Heart left ventricle (tissue), 16 donors: Measurements from ENCODE around the gene TMUB2. TPM values are rescaled to one million over a fixed set of nuclear protein-coding genes. Genes with fewer than 3 reads are reported as not detected.

Experiments used
- ATAC-seq, 4 donors: fragments of 200-7000 bp; cut with Tn5 transposase; one replicate each; pipeline ENCODE4 v1.9.1; 2020 to 2022; ENCODE audit warnings: moderate library complexity in 4 of 4, mild to moderate bottlenecking in 3 of 4, moderate number of reproducible peaks in 1 of 4
- DNase-seq, 5 donors: peaks; one replicate each; pipeline ENCODE4 v3.0.0-alpha.2; 2020
- H3K27ac ChIP-seq, 12 donors: fragments of 200-600 bp; sonication (generic) in 4 of 12; one replicate each; pipeline versions ENCODE4 v1.5.0 to v1.8.0; 2016 to 2022; ENCODE audit warnings: mild to moderate bottlenecking in 2 of 12
- H3K27me3 ChIP-seq, 9 donors: fragments of 200-600 bp; sonication (generic) in 2 of 9; one replicate each; pipeline versions ENCODE4 v1.5.1 to v1.8.0; 2016 to 2022; ENCODE audit warnings: mild to moderate bottlenecking in 3 of 9
- H3K36me3 ChIP-seq, 9 donors: fragments of 200-600 bp; sonication (generic) in 2 of 9; one replicate each; pipeline versions ENCODE4 v1.5.0 to v1.8.0; 2018 to 2022; ENCODE audit warnings: mild to moderate bottlenecking in 2 of 9
- H3K4me1 ChIP-seq, 12 donors: fragments of 200-600 bp; sonication (generic) in 4 of 12; one replicate each; pipeline versions ENCODE4 v1.5.0 to v1.8.0; 2016 to 2022; ENCODE audit warnings: mild to moderate bottlenecking in 3 of 12
- H3K4me3 ChIP-seq, 12 donors: fragments of 200-600 bp; sonication (generic) in 4 of 12; one replicate each; pipeline versions ENCODE4 v1.5.0 to v1.8.0; 2017 to 2022; ENCODE audit warnings: mild to moderate bottlenecking in 9 of 12, moderate library complexity in 4 of 12
- H3K9me3 ChIP-seq, 12 donors: fragments of 200-600 bp; sonication (generic) in 4 of 12; one replicate each; pipeline versions ENCODE4 v1.5.0 to v1.8.0; 2016 to 2022; ENCODE audit warnings: mild to moderate bottlenecking in 1 of 12
- CTCF ChIP-seq, 12 donors: fragments of 200-600 bp; sonication (generic) in 4 of 12; IDR thresholded peaks; one replicate each; pipeline versions ENCODE4 v1.5.0 to v1.8.0; 2018 to 2022; ENCODE audit warnings: antibody characterized with exemption in 12 of 12, mild to moderate bottlenecking in 5 of 12
- POLR2A ChIP-seq, 2 donors: fragments of 450-650 bp; IDR thresholded peaks; one replicate each; pipeline ENCODE4 v1.6.1; 2017; ENCODE audit warnings: antibody characterized with exemption in 2 of 2, mild to moderate bottlenecking in 2 of 2, moderate library complexity in 2 of 2
- WGBS, 4 donors: extraction: QIAGEN DNeasy Blood & Tissue Kit in 2 of 4; methylation state at CpG; one replicate each; pipeline versions ENCODE4 v1.1.5 to v1.1.7; 2013 to 2018; 5-methylcytosine and 5-hydroxymethylcytosine counted together
- intact Hi-C, 10 donors: fragments of 100-400 bp; cut with DNase I; formaldehyde crosslinking; loops; one replicate each; pipeline versions ENCODE4 v1.11.1 to v1.14.2; 2022
- polyA plus RNA-seq, 2 donors: library from polyadenylated mRNA; stranded (reverse); fragments of 200-250 nt; gene quantifications; one replicate each; pipeline ENCODE4 v1.2.3, GENCODE V29; 2013
- total RNA-seq, 9 donors: library from RNA; depleted of rRNA in 2 of 9; stranded (reverse); fragments of >200 nt in 2 of 9; fragmentation: NEBNext Ultra II Directional in 3 of 9; extraction: Animal tissue kit (Norgen Biotek cat#: 25700) in 3 of 9; gene quantifications; one replicate each; pipeline versions ENCODE4 v1.1.0 to v1.2.4, GENCODE V29; 2016 to 2023
- donor health status: ischemic (EF 13 %, LVEDD 7.1; RV severe dilation, severe dysfunction).
- donor health status: healthy with polysubstance abuse.
- donor health status: DM: no; HTN: yes; CAD: no.
- donor health status: DM: no; HTN: no; CAD: no.
- donor health status: ischemic (EF 25% LVEDD 6.9; RV normal size, moderate dysfunction).
- donor health status: ischemic (EF 25% LVEDD 5.7; RV mildly dilated, moderate dysfunction).
- donor health status: healthy.
- donor health status: DM: yes; HTN: yes; CAD: no.
- donor health status: ischemic (EF 35%, LVEDD 5.7; RV mildly dilated, moderate dysfunction).
- donor health status: nonischemic (EF 11% LVEDD 7.7; RV severe dilation, severe dysfunction).
- donor health status: DM: yes; HTN: yes; CAD: no.
- donor health status: PGD.
- donor health status: ischemic (EF 29% LVEDD 5.4; RV normal size, mild dysfunction).
- donor health status: nonischemic (EF 23%, LVEDD 6.1; RV moderate dilation, normal function).

TMUB2 gene
- total and polyA plus RNA-seq, 11 donors: 18.8 to 37.4 (median 24.7) TPM

GRCh38 chr17:44202756-44203155, 16.0 kb downstream of the TMUB2 start:
- Histone ChIP-seq H3K36me3 (peaks cover 0 to 18% (median 13%) of the 10 kb centered on the region in 9 donors), H3K4me3 (no peak overlapping the region), H3K27me3 (no peaks in the 10 kb centered on the region), H3K9me3 (no peaks in the 10 kb centered on the region), H3K4me1 (peaks cover 0 to 33% (median 14%) of the 10 kb centered on the region in 12 donors), H3K27ac (no peak overlapping the region)
- no peak for TF ChIP-seq POLR2A (IDR thresholded peaks at IDR 0.05)
- no peak for TF ChIP-seq CTCF (IDR thresholded peaks at IDR 0.05)
- 89 to 92% (median 91%) methylated on average over 4 of the region's 4 CpGs for WGBS, 4 donors
- intact Hi-C loops: no loop called here
- ATAC-seq (no peak), DNase-seq (no peak)

- ATAC-seq (no peak), DNase-seq (no peak)
Measured at GRCh38 chr17:44203731-44204440, 17.1 kb downstream of the TMUB2 start.

GRCh38 chr17:44204441-44204882, 17.7 kb downstream of the TMUB2 start:
- 52 to 65% (median 57%) methylated on average over 5 of the region's 5 CpGs for WGBS, 4 donors
- Histone ChIP-seq H3K9me3 (no peaks in the 10 kb centered on the region), H3K36me3 (peaks cover 0 to 35% (median 30%) of the 10 kb centered on the region in 9 donors), H3K4me1 (peaks cover 0 to 28% (median 6%) of the 10 kb centered on the region in 12 donors), H3K27me3 (no peaks in the 10 kb centered on the region), H3K27ac (peak overlapping the region in 2 of 12 donors; percentile 10 to 37), H3K4me3 (no peak overlapping the region)
- intact Hi-C loops: no loop called here
- no peak for TF ChIP-seq CTCF (IDR thresholded peaks at IDR 0.05)
- TF ChIP-seq POLR2A (IDR thresholded peaks at IDR 0.05): no peak
- DNase-seq (peak in 2 of 5 donors; percentile 59 to 63), ATAC-seq (no peak)

More at GRCh38 chr17:44203731-44204440, 17.1 kb downstream of the TMUB2 start:
- intact Hi-C loops: no loop called here
- Histone ChIP-seq H3K4me3 (no peak overlapping the region), H3K27ac (peak overlapping the region in 1 of 12 donors; percentile 10), H3K4me1 (peaks cover 0 to 26% (median 6%) of the 10 kb centered on the region in 12 donors), H3K9me3 (no peaks in the 10 kb centered on the region), H3K27me3 (no peaks in the 10 kb centered on the region), H3K36me3 (peaks cover 0 to 30% (median 25%) of the 10 kb centered on the region in 9 donors)
- TF ChIP-seq CTCF (IDR thresholded peaks at IDR 0.05) (peak; percentile 28 to 68 (median 56)), POLR2A (IDR thresholded peaks at IDR 0.05) (no peak)
- 56 to 63% (median 61%) methylated on average over 9 of the region's 9 CpGs for WGBS, 4 donors

- intact Hi-C loops: no loop called here
- no peaks in the 10 kb centered on the region for H3K27me3 ChIP-seq
- no peak overlapping the region for H3K4me3 ChIP-seq
- TF ChIP-seq POLR2A (IDR thresholded peaks at IDR 0.05) (no peak), CTCF (IDR thresholded peaks at IDR 0.05) (peak in 1 of 12 donors; percentile 8)
- no peaks in the 10 kb centered on the region for H3K9me3 ChIP-seq
- no peak for DNase-seq
- H3K27ac ChIP-seq: no peak overlapping the region
- H3K36me3 ChIP-seq: peaks cover 0 to 53% (median 46%) of the 10 kb centered on the region in 9 donors
- H3K4me1 ChIP-seq: peaks cover 3 to 38% (median 12%) of the 10 kb centered on the region in 12 donors
- 49 to 57% (median 53%) methylated on average over 12 to 13 of the region's 13 CpGs for WGBS, 4 donors
- no peak for ATAC-seq
Measured at GRCh38 chr17:44205962-44206824, 19.4 kb downstream of the TMUB2 start.
